ENCODE results near the gene LCOR. TPM values are rescaled to one million over a fixed set of nuclear protein-coding genes. Genes with fewer than 3 reads are reported as not detected.

Gene LCOR
- total RNA-seq, 4 donors from 2014 or later, result 7.7 to 2,027 (median 132) TPM

DNA sequence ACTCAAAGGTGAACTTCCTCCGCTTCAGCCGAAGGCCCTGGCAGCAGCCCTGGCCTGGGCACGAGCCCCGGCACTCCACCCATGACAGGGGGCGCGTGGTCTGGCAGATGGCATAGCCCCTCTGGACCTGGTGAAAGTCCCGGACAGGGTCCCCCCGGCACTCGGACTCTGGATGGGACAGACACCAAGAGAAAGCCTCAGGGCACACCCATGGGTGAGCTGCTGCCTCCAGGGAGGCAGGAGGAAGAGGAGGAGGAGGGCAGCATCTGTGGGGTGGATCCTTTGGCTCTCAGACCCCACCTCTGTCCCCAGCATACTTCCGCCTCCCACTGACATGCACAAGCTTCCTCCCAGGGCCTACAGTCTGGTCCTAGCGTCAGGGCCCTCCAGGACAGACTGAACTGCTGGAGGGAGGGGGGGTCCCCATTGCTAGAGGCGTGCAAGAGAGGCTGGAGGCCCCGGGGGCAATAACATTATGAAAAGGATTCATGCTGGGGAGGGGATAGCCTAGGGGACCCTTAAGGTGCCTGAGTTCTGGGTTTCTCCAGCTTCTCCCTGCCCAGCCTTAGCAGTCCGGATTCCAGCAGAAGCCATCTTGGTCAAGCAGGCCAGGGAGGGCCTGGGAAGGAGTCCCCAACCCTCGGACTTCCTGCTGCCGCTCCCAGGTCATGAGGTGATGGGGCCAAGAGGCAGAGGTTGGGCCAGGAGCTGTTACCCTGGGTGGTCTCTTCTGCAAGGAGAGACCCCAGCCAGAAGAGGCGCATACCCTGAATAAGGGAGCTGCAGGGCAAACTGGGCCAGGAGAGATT lies 169.3 kb downstream of the LCOR start:
- intact Hi-C loops (cut with DNase I; ENCODE audit: low total_unique reads), result no loop called here
- Histone ChIP-seq H3K27ac (no peak overlapping the region), H3K36me3 (no peaks in the 10 kb centered on the region), H3K9me3 (no peaks in the 10 kb centered on the region), H3K27me3 (no peaks in the 10 kb centered on the region), H3K4me1 (no peaks in the 10 kb centered on the region), H3K4me3 (no peak overlapping the region)
- TF ChIP-seq, protein P1, sequence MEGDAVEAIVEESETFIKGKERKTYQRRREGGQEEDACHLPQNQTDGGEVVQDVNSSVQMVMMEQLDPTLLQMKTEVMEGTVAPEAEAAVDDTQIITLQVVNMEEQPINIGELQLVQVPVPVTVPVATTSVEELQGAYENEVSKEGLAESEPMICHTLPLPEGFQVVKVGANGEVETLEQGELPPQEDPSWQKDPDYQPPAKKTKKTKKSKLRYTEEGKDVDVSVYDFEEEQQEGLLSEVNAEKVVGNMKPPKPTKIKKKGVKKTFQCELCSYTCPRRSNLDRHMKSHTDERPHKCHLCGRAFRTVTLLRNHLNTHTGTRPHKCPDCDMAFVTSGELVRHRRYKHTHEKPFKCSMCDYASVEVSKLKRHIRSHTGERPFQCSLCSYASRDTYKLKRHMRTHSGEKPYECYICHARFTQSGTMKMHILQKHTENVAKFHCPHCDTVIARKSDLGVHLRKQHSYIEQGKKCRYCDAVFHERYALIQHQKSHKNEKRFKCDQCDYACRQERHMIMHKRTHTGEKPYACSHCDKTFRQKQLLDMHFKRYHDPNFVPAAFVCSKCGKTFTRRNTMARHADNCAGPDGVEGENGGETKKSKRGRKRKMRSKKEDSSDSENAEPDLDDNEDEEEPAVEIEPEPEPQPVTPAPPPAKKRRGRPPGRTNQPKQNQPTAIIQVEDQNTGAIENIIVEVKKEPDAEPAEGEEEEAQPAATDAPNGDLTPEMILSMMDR (IDR thresholded peaks at IDR 0.05), result no peak
- no peak for TF ChIP-seq POLR2A (IDR thresholded peaks at IDR 0.05)
- DNase-seq, result no peak

DNA sequence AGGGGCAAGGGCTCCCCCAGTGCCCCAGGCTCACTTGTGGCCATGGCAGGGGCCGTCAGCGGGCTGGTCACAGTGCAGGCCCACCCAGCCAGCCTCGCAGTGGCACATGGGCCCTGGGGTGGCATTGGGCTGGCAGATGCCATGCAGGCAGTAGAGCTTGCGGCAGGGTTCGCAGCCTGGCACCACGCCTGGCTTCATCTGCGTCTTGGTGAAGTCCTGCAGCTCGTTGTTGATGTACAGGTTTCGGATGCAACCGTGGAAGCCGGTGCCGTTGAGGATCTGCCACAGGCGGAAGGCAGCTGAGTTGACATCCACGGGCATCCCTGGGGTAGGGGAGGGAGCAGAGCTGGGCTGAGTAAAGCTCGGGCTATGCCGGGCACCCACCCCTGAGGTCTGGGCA lies 170.6 kb downstream of the LCOR start:
- H3K9me3 ChIP-seq, result no peaks in the 10 kb centered on the region
- DNase-seq, result no peak
- intact Hi-C loops (cut with DNase I; ENCODE audit: low total_unique reads), result no loop called here
- TF ChIP-seq, protein P1 (IDR thresholded peaks at IDR 0.05), result no peak
- no peak for TF ChIP-seq POLR2A (IDR thresholded peaks at IDR 0.05)
- H3K36me3 ChIP-seq, result no peaks in the 10 kb centered on the region
- H3K4me3 ChIP-seq, result no peak overlapping the region
- H3K4me1 ChIP-seq, result no peaks in the 10 kb centered on the region
- no peaks in the 10 kb centered on the region for H3K27me3 ChIP-seq
- no peak overlapping the region for H3K27ac ChIP-seq

DNA sequence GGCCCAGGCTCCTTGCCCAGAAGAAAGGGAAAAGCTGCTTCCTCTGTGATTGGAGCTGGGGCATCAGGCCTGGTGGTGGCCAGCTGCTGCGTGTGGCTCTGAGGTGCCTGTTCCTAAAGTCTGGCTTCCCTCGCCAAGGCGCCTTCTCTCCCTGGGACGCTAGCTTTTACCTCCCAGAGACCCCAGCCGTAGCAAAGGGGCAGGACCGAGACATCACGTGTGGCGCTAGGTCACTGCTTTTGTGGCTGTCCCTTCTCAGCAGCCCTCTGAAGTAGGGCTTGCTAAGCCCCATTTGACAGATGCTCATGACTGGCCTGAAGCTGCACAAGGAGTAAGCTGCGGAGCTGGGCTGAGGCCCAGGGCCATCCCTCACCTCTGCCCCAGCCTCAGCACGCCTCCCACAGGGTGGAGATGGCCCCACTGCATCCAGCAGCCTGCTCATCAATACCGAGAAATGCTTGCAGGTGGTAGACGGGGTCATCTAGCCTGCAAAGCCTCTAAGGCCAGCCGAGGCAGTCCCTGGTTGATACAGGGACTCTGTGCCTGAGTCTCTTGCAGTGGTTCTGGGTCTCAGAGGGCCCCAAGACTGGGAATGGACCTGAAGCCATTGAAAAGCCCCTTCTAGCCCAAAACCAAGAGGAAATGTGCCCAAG lies 171.2 kb downstream of the LCOR start:
- no peak for DNase-seq
- Histone ChIP-seq H3K9me3 (peaks cover 0 to 5% of the 10 kb centered on the region in 2 donors), H3K4me1 (no peaks in the 10 kb centered on the region), H3K27me3 (no peaks in the 10 kb centered on the region), H3K27ac (no peak overlapping the region), H3K4me3 (no peak overlapping the region), H3K36me3 (no peaks in the 10 kb centered on the region)
- TF ChIP-seq, protein P1 (IDR thresholded peaks at IDR 0.05), result no peak
- TF ChIP-seq POLR2A (IDR thresholded peaks at IDR 0.05), result no peak
- intact Hi-C loops (cut with DNase I; ENCODE audit: low total_unique reads), result no loop called here

DNA sequence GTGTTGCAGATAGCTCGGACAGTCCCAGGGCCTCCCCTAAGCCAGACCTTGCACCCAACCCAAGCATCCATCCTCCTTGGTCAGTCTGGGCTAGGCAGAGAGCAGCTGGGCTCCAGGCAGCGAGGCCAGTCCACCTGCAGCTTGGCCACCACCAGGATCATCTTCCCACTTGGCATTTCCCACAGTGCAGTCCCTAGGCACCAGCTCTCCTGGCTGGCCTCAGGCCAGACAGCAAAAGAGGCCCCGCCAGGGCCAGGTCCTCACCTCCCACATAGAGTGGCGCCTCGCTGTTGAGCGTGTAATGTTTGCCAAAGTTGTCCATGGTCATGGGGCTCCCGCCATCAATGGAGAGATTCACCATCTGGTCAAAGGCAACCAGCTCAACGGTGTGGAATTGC lies 171.7 kb downstream of the LCOR start:
- H3K4me1 ChIP-seq, result no peaks in the 10 kb centered on the region
- TF ChIP-seq POLR2A (IDR thresholded peaks at IDR 0.05), result no peak
- no peak overlapping the region for H3K4me3 ChIP-seq
- H3K9me3 ChIP-seq, result peaks cover 0 to 5% of the 10 kb centered on the region in 2 donors
- no peak overlapping the region for H3K27ac ChIP-seq
- DNase-seq, result no peak
- H3K27me3 ChIP-seq, result no peaks in the 10 kb centered on the region
- intact Hi-C loops (cut with DNase I; ENCODE audit: low total_unique reads), result no loop called here
- H3K36me3 ChIP-seq, result no peaks in the 10 kb centered on the region

DNA sequence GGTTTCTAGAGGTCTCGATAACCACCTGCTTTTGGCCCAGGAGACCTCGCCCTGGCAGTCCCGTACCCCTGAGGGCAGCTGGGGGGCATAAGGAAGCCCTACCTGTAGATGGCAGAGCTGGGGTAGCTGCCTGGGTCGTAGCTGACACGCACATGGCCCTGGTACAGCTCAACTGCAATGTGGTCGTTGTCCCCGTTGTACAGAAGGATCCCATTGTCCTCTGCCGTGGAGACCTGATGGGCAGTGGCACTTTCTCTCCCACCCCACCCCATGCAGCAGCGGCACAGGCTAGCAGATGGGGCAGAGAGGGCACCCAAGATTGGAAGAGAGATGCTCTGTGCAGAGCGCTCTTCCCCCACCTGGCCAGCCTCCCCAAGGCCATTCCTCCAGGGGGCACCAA lies 172.5 kb downstream of the LCOR start:
- peaks cover 0 to 5% of the 10 kb centered on the region in 2 donors for H3K9me3 ChIP-seq
- DNase-seq, result no peak
- no peak for TF ChIP-seq POLR2A (IDR thresholded peaks at IDR 0.05)
- TF ChIP-seq, protein P1 (IDR thresholded peaks at IDR 0.05), result no peak
- H3K27ac ChIP-seq, result no peak overlapping the region
- no peaks in the 10 kb centered on the region for H3K27me3 ChIP-seq
- H3K36me3 ChIP-seq, result no peaks in the 10 kb centered on the region
- H3K4me3 ChIP-seq, result no peak overlapping the region
- no peaks in the 10 kb centered on the region for H3K4me1 ChIP-seq
- intact Hi-C loops (cut with DNase I; ENCODE audit: low total_unique reads), result no loop called here
